GM18505 (cell line): ENCODE measurements around the gene ADAM15.

Experiments used
- ATAC-seq: cut with Tn5 transposase; IDR thresholded peaks from one replicate; pipeline ENCODE4 v1.9.1; 2021; ENCODE audit not compliant: unreplicated experiment
- POLR2A ChIP-seq: IDR thresholded peaks from 4 replicates; pipeline ENCODE4 v1.6.1; 2011; ENCODE audit warnings: borderline replicate concordance; ENCODE audit not compliant: insufficient read depth, insufficient read length; ENCODE audit errors: extremely low read depth

The ADAM15 gene

GRCh38 chr1:155008015-155008941 is 42.8 kb upstream of the ADAM15 start:
- no peak for ATAC-seq
- TF ChIP-seq POLR2A = no peak

- ATAC-seq = no peak
- no peak for TF ChIP-seq POLR2A
Measured at GRCh38 chr1:155009221-155009711, 41.9 kb upstream of the ADAM15 start.

- no peak for ATAC-seq
- no peak for TF ChIP-seq POLR2A
Measured at GRCh38 chr1:155009742-155010141, 41.4 kb upstream of the ADAM15 start.

- TF ChIP-seq POLR2A = no peak
- ATAC-seq = no peak
Measured at GRCh38 chr1:155010211-155010918, 40.8 kb upstream of the ADAM15 start.

GRCh38 chr1:155011004-155011416 is 40.1 kb upstream of the ADAM15 start:
- no peak for ATAC-seq
- no peak for TF ChIP-seq POLR2A

GRCh38 chr1:155011437-155012025 is 39.6 kb upstream of the ADAM15 start:
- TF ChIP-seq POLR2A = no peak

GRCh38 chr1:155012026-155012546 is 39.0 kb upstream of the ADAM15 start:
- no peak for ATAC-seq

More at GRCh38 chr1:155011437-155012025, 39.6 kb upstream of the ADAM15 start:
- ATAC-seq = no peak

GRCh38 chr1:155012776-155013602 is 38.1 kb upstream of the ADAM15 start:
- TF ChIP-seq POLR2A = no peak

More at GRCh38 chr1:155012026-155012546, 39.0 kb upstream of the ADAM15 start:
- no peak for TF ChIP-seq POLR2A

GRCh38 chr1:155013632-155014031 is 37.5 kb upstream of the ADAM15 start:
- ATAC-seq = no peak
- no peak for TF ChIP-seq POLR2A

More at GRCh38 chr1:155012776-155013602, 38.1 kb upstream of the ADAM15 start:
- no peak for ATAC-seq

- TF ChIP-seq POLR2A = no peak
- no peak for ATAC-seq
Measured at GRCh38 chr1:155014709-155015508, 36.2 kb upstream of the ADAM15 start.

GRCh38 chr1:155015527-155016230 is 35.4 kb upstream of the ADAM15 start:
- TF ChIP-seq POLR2A = no peak
- ATAC-seq = no peak
